Smooth muscle cell (in vitro differentiated cells): ENCODE measurements around the gene KDELR1. TPM values are rescaled to one million over a fixed set of nuclear protein-coding genes. Genes with fewer than 3 reads are reported as not detected.

Experiments used
- DNase-seq: peaks from one replicate; lab custom pipeline; 2025; ENCODE audit not compliant: unreplicated experiment; lab: John Stamatoyannopoulos, UW
- H2AFZ ChIP-seq: fragments of 200-600 bp; sonication (generic); 2 replicates; pipeline ENCODE4 v1.6.0; 2016; ENCODE audit warnings: antibody characterized with exemption, low read depth, mild to moderate bottlenecking
- H3F3A ChIP-seq: fragments of 200-600 bp; sonication (generic); 2 replicates; pipeline ENCODE4 v1.6.0; 2017; ENCODE audit warnings: antibody characterized with exemption, low read depth
- H3K27ac ChIP-seq: fragments of 200-600 bp; sonication (generic); 2 replicates; pipeline ENCODE4 v1.5.1; 2016; ENCODE audit warnings: low read depth, mild to moderate bottlenecking
- H3K27me3 ChIP-seq: fragments of 200-600 bp; sonication (generic); 2 replicates; pipeline ENCODE4 v1.6.1; 2016; ENCODE audit warnings: low read depth, mild to moderate bottlenecking
- H3K36me3 ChIP-seq: fragments of 200-600 bp; sonication (generic); 2 replicates; pipeline ENCODE4 v1.5.1; 2016; ENCODE audit warnings: low read depth
- H3K4me1 ChIP-seq: fragments of 200-600 bp; sonication (generic); 2 replicates; pipeline ENCODE4 v1.5.1; 2016; ENCODE audit warnings: low read depth
- H3K4me2 ChIP-seq: fragments of 200-600 bp; sonication (generic); 2 replicates; pipeline ENCODE4 v1.6.0; 2016; ENCODE audit warnings: mild to moderate bottlenecking
- H3K4me3 ChIP-seq: fragments of 200-600 bp; sonication (generic); 2 replicates; pipeline ENCODE4 v1.5.1; 2016; ENCODE audit warnings: mild to moderate bottlenecking
- H3K79me2 ChIP-seq: fragments of 200-600 bp; sonication (generic); 2 replicates; pipeline ENCODE4 v1.6.0; 2016; ENCODE audit warnings: low read depth, mild to moderate bottlenecking
- H3K9ac ChIP-seq: fragments of 200-600 bp; sonication (generic); 2 replicates; pipeline ENCODE4 v1.6.0; 2016; ENCODE audit warnings: low read depth
- H3K9me3 ChIP-seq: fragments of 200-600 bp; sonication (generic); replicated peaks from 2 replicates; pipeline ENCODE4 v1.5.1; 2016; ENCODE audit warnings: low read depth
- H4K20me1 ChIP-seq: fragments of 200-600 bp; sonication (generic); 2 replicates; pipeline ENCODE4 v1.6.0; 2016; ENCODE audit warnings: low read depth
- CTCF ChIP-seq: fragments of 200-600 bp; sonication (generic); IDR thresholded peaks from 2 replicates; pipeline ENCODE4 v1.5.1; 2017; ENCODE audit warnings: borderline replicate concordance, mild to moderate bottlenecking, antibody characterized with exemption; ENCODE audit not compliant: insufficient read depth, poor library complexity, severe bottlenecking
- WGBS: methylation state at CpG from one replicate; pipeline ENCODE4 v1.1.7; 2016; ENCODE audit warnings: low lambda C conversion rate; 5-methylcytosine and 5-hydroxymethylcytosine counted together
- polyA plus RNA-seq: library from polyadenylated mRNA; unstranded; fragments of >200 nt; fragmentation: Nextera tagmentation; extraction: Ambion mirVana; gene quantifications from 2 replicates; pipeline ENCODE4 v1.2.1, GENCODE V29; 2016
- total RNA-seq: library from RNA; depleted of rRNA; stranded (reverse); fragments of >200 nt; gene quantifications from 2 replicates; pipeline ENCODE4 v1.2.3, GENCODE V29; 2014

KDELR1 gene
- total and polyA plus RNA-seq, 2 experiments from 2014 or later = 239 to 315 TPM

GRCh38 chr19:48362716-48363499 lies 28.4 kb downstream of the KDELR1 start:
- no peaks in the 10 kb centered on the region for H3K4me1 ChIP-seq
- peak overlapping the region; percentile 42 for H3K27ac ChIP-seq
- TF ChIP-seq CTCF = no peak
- H3K36me3 ChIP-seq = no peaks in the 10 kb centered on the region
- H3K9ac ChIP-seq = peak overlapping the region; percentile 41
- peak overlapping the region; percentile 91 for H3K4me2 ChIP-seq
- peak overlapping the region; percentile 85 for H2AFZ ChIP-seq
- no peaks in the 10 kb centered on the region for H3K79me2 ChIP-seq
- WGBS = 6% methylated on average over 26 of the region's 26 CpGs
- H4K20me1 ChIP-seq = no peaks in the 10 kb centered on the region
- peak; percentile 58 for DNase-seq
- no peaks in the 10 kb centered on the region for H3F3A ChIP-seq
- no peaks in the 10 kb centered on the region for H3K9me3 ChIP-seq
- H3K4me3 ChIP-seq = peak overlapping the region; percentile 54
- H3K27me3 ChIP-seq = no peaks in the 10 kb centered on the region

GRCh38 chr19:48361912-48362311 lies 29.4 kb downstream of the KDELR1 start:
- no peaks in the 10 kb centered on the region for H3K27me3 ChIP-seq
- H2AFZ ChIP-seq = no peak overlapping the region
- H3F3A ChIP-seq = no peaks in the 10 kb centered on the region
- DNase-seq = no peak
- WGBS = 97% methylated on average over 3 of the region's 3 CpGs
- no peak for TF ChIP-seq CTCF
- no peaks in the 10 kb centered on the region for H3K9me3 ChIP-seq
- no peaks in the 10 kb centered on the region for H4K20me1 ChIP-seq
- no peaks in the 10 kb centered on the region for H3K36me3 ChIP-seq
- no peak overlapping the region for H3K9ac ChIP-seq
- no peak overlapping the region for H3K27ac ChIP-seq
- no peak overlapping the region for H3K4me2 ChIP-seq
- H3K4me1 ChIP-seq = no peaks in the 10 kb centered on the region
- H3K79me2 ChIP-seq = no peaks in the 10 kb centered on the region
- no peak overlapping the region for H3K4me3 ChIP-seq

- Histone ChIP-seq H3K4me1 (no peaks in the 10 kb centered on the region), H3K27ac (no peak overlapping the region), H3K79me2 (no peaks in the 10 kb centered on the region), H3K36me3 (no peaks in the 10 kb centered on the region), H3F3A (no peaks in the 10 kb centered on the region), H3K27me3 (no peaks in the 10 kb centered on the region), H3K4me3 (no peak overlapping the region), H3K4me2 (no peak overlapping the region), H3K9me3 (no peaks in the 10 kb centered on the region), H2AFZ (no peak overlapping the region), H4K20me1 (no peaks in the 10 kb centered on the region), H3K9ac (no peak overlapping the region)
- DNase-seq = no peak
- no peak for TF ChIP-seq CTCF
- WGBS = 97% methylated on average over 5 of the region's 5 CpGs
These were observed 32.2 kb downstream of the KDELR1 start for GRCh38 chr19:48359123-48359522.

- H3K27ac ChIP-seq = no peak overlapping the region
- 82% methylated on average over 12 of the region's 12 CpGs for WGBS
- no peak overlapping the region for H3K4me2 ChIP-seq
- H2AFZ ChIP-seq = no peak overlapping the region
- TF ChIP-seq CTCF = no peak
- no peak for DNase-seq
- H3K4me1 ChIP-seq = no peaks in the 10 kb centered on the region
- no peaks in the 10 kb centered on the region for H3F3A ChIP-seq
- no peaks in the 10 kb centered on the region for H3K79me2 ChIP-seq
- H3K36me3 ChIP-seq = no peaks in the 10 kb centered on the region
- no peaks in the 10 kb centered on the region for H4K20me1 ChIP-seq
- H3K9ac ChIP-seq = no peak overlapping the region
- no peak overlapping the region for H3K4me3 ChIP-seq
- no peaks in the 10 kb centered on the region for H3K9me3 ChIP-seq
- no peaks in the 10 kb centered on the region for H3K27me3 ChIP-seq
These were observed 35.9 kb downstream of the KDELR1 start for GRCh38 chr19:48355365-48355954.
